IMR-90 (cell line): ENCODE measurements around the gene SORL1. TPM values are rescaled to one million over a fixed set of nuclear protein-coding genes. Genes with fewer than 3 reads are reported as not detected.

ENCODE experiments used
- ATAC-seq: fragments of 200-7000 bp; cut with Tn5 transposase; 2 replicates; pipeline ENCODE4 v1.9.1; 2020; ENCODE audit warnings: low read depth, mild to moderate bottlenecking, moderate library complexity
- BruUV-seq: library from RNA; stranded (reverse); fragments of 400-500 nt; replicated peaks from 2 replicates; lab custom pipeline; 2021; lab: Mats Ljungman, UMichigan
- CTCF ChIA-PET: fragments of 300-600 bp; formaldehyde crosslinking; extraction: SDS; loops from one replicate; lab custom pipeline; 2021; ENCODE audit warnings: antibody characterized with exemption; lab: Yijun Ruan, JAX
- POLR2A ChIA-PET: fragments of 300-600 bp; sonication (Branson Sonifier 250); formaldehyde crosslinking; loops from one replicate; lab custom pipeline; 2022; ENCODE audit warnings: antibody characterized with exemption; ENCODE audit not compliant: unreplicated experiment; lab: Charles Lee
- DNase-seq: peaks from one replicate; pipeline ENCODE4 v3.0.0; 2013
- H2AFZ ChIP-seq: replicated peaks from 2 replicates; pipeline ENCODE3; 2013; ENCODE audit warnings: low read length, mild to moderate bottlenecking; ENCODE audit not compliant: poor library complexity
- H2AK5ac ChIP-seq: 2 replicates; pipeline ENCODE4 v1.6.1; 2013; ENCODE audit warnings: low read depth, low read length, inconsistent platforms
- H2AK9ac ChIP-seq: replicated peaks from 2 replicates; pipeline ENCODE3; 2013; ENCODE audit warnings: mild to moderate bottlenecking, low read depth, low read length, moderate library complexity; ENCODE audit not compliant: poor library complexity
- H2BK120ac ChIP-seq: 2 replicates; pipeline ENCODE4 v1.6.1; 2013; ENCODE audit warnings: low read depth, low read length, inconsistent platforms
- H2BK15ac ChIP-seq: 3 replicates; pipeline ENCODE4 v1.6.1; 2013; ENCODE audit warnings: low read depth, low read length, inconsistent platforms
- H2BK20ac ChIP-seq: 2 replicates; pipeline ENCODE4 v1.6.1; 2013; ENCODE audit warnings: low read depth, mild to moderate bottlenecking, inconsistent platforms, low read length, moderate library complexity
- H2BK5ac ChIP-seq: 2 replicates; pipeline ENCODE4 v1.6.1; 2013; ENCODE audit warnings: mild to moderate bottlenecking, low read depth, low read length, inconsistent platforms; ENCODE audit not compliant: poor library complexity, severe bottlenecking
- H3K14ac ChIP-seq: replicated peaks from 2 replicates; pipeline ENCODE4 v1.6.1; 2013; ENCODE audit warnings: low read depth, low read length, inconsistent platforms
- H3K18ac ChIP-seq: 2 replicates; pipeline ENCODE4 v1.6.1; 2013; ENCODE audit warnings: low read depth, low read length, control low read depth
- H3K23ac ChIP-seq: 2 replicates; pipeline ENCODE4 v1.6.1; 2013; ENCODE audit warnings: low read depth, low read length, inconsistent platforms
- H3K27ac ChIP-seq: 2 replicates; pipeline ENCODE4 v1.5.1; 2013; ENCODE audit warnings: mild to moderate bottlenecking, control low read depth, low read length; ENCODE audit not compliant: insufficient read depth
- H3K27me3 ChIP-seq: 2 replicates; pipeline ENCODE4 v1.6.1; 2013; ENCODE audit warnings: low read length; ENCODE audit not compliant: control insufficient read depth, insufficient read depth
- H3K36me3 ChIP-seq: 2 replicates; pipeline ENCODE4 v1.6.1; 2013; ENCODE audit warnings: low read length, mixed read lengths; ENCODE audit not compliant: control insufficient read depth, insufficient read depth
- H3K4ac ChIP-seq: 2 replicates; pipeline ENCODE4 v1.6.1; 2013; ENCODE audit warnings: low read depth, low read length, inconsistent platforms
- H3K4me1 ChIP-seq: 2 replicates; pipeline ENCODE4 v1.6.1; 2013; ENCODE audit warnings: low read length, mixed read lengths; ENCODE audit not compliant: control insufficient read depth, insufficient read depth
- H3K4me2 ChIP-seq: 2 replicates; pipeline ENCODE4 v1.6.1; 2013; ENCODE audit warnings: low read depth, mild to moderate bottlenecking, control low read depth, low read length, moderate library complexity
- H3K4me3 ChIP-seq: 2 replicates; pipeline ENCODE4 v1.5.1; 2013; ENCODE audit warnings: low read depth, mild to moderate bottlenecking, control low read depth, low read length, moderate library complexity; ENCODE audit not compliant: insufficient read depth
- H3K56ac ChIP-seq: 2 replicates; pipeline ENCODE4 v1.6.1; 2013; ENCODE audit warnings: low read length, inconsistent platforms; ENCODE audit not compliant: insufficient read depth; ENCODE audit errors: extremely low read depth
- H3K79me1 ChIP-seq, 2 experiments: 2 replicates each; pipeline ENCODE4 v1.6.1; 2013; ENCODE audit warnings: low read length in 2 of 2, inconsistent platforms in 1 of 2, low read depth in 1 of 2
- H3K9ac ChIP-seq: 2 replicates; pipeline ENCODE4 v1.6.1; 2013; ENCODE audit warnings: low read depth, low read length, control low read depth
- H3K9me1 ChIP-seq: 2 replicates; pipeline ENCODE4 v1.6.1; 2013; ENCODE audit warnings: low read length, inconsistent platforms; ENCODE audit not compliant: insufficient read depth
- H3K9me3 ChIP-seq: 2 replicates; pipeline ENCODE4 v1.6.1; 2013; ENCODE audit warnings: low read length; ENCODE audit not compliant: control insufficient read depth, insufficient read depth
- H4K20me1 ChIP-seq: 2 replicates; pipeline ENCODE4 v1.6.1; 2013; ENCODE audit warnings: low read length, inconsistent platforms; ENCODE audit not compliant: insufficient read depth
- H4K5ac ChIP-seq: 2 replicates; pipeline ENCODE4 v1.6.1; 2013; ENCODE audit warnings: mild to moderate bottlenecking, low read depth, low read length, control low read depth
- H4K8ac ChIP-seq, 2 experiments: 2 replicates each; pipeline ENCODE4 v1.6.1; 2013; ENCODE audit warnings: low read depth in 2 of 2, low read length in 2 of 2, control low read depth in 1 of 2, inconsistent platforms in 1 of 2
- H4K91ac ChIP-seq: 2 replicates; pipeline ENCODE4 v1.6.1; 2013; ENCODE audit warnings: low read depth, low read length, inconsistent platforms; ENCODE audit not compliant: insufficient read depth
- MAFK ChIP-seq: IDR thresholded peaks from 2 replicates; pipeline ENCODE4 v1.6.1; 2012; ENCODE audit warnings: low read depth, low read length, improper control_type of control experiment
- WGBS, 2 experiments: methylation state at CpG; one replicate each; pipeline versions ENCODE4 v1.1.5 to v1.1.7; 2013; ENCODE audit warnings: missing lambda C conversion rate in 2 of 2; ENCODE audit not compliant: insufficient read length in 1 of 2; ENCODE audit errors: extremely low coverage in 2 of 2; 5-methylcytosine and 5-hydroxymethylcytosine counted together
- dilution Hi-C: fragments of 300-500 bp; cut with HindIII; formaldehyde crosslinking; loops from one replicate; pipeline ENCODE4 v1.14.3; 2018; ENCODE audit warnings: low sequenced_read_pairs; ENCODE audit not compliant: unreplicated experiment
- in situ Hi-C: fragments of 300-500 bp; cut with MboI; formaldehyde crosslinking; loops from 3 replicates; pipeline ENCODE4 v1.14.3; 2019; ENCODE audit warnings: low sequenced_read_pairs, inconsistent platforms, mixed read lengths
- intact Hi-C: fragments of 100-400 bp; cut with micrococcal nuclease; formaldehyde crosslinking; loops from 2 replicates; pipeline ENCODE4 v1.10.0; 2022
- polyA plus RNA-seq, 3 experiments: library from polyadenylated mRNA; depleted of rRNA; stranded (reverse); fragments of >200 nt; gene quantifications; 2 replicates each; pipeline ENCODE4 v1.2.3, GENCODE V29; 2012; ENCODE audit warnings: low replicate concordance in 1 of 3
- total RNA-seq: library from RNA; depleted of rRNA; stranded (reverse); fragments of >200 nt; gene quantifications from 2 replicates; pipeline ENCODE4 v1.2.3, GENCODE V29; 2012

The SORL1 gene
- total and polyA plus RNA-seq, 2 of the 4 experiments (the other 2 are of a cell fraction), result 1.0 to 2.0 TPM

- Histone ChIP-seq H3K18ac (no peak overlapping the region), H2BK120ac (no peak overlapping the region), H3K9ac (no peak overlapping the region), H3K14ac (no peak overlapping the region), H4K20me1 (no peaks in the 10 kb centered on the region), H4K8ac (no peak overlapping the region), H2BK20ac (no peak overlapping the region), H2BK15ac (no peak overlapping the region), H4K91ac (no peak overlapping the region), H3K27me3 (no peaks in the 10 kb centered on the region), H2BK5ac (no peak overlapping the region), H3K4ac (no peak overlapping the region), H3K56ac (no peak overlapping the region), H3K9me3 (no peaks in the 10 kb centered on the region), H3K9me1 (peaks cover 3% of the 10 kb centered on the region), H3K4me1 (peaks cover 2% of the 10 kb centered on the region; the same call in 1 of the 2 replicates), H3K79me1 (no peaks in the 10 kb centered on the region), H3K4me2 (no peak overlapping the region), H2AK9ac (no peak overlapping the region), H3K23ac (no peak overlapping the region), H3K4me3 (no peak overlapping the region), H2AFZ (no peak overlapping the region), H2AK5ac (no peak overlapping the region), H4K5ac (no peak overlapping the region), H3K36me3 (no peaks in the 10 kb centered on the region), H3K27ac (no peak overlapping the region)
- BruUV-seq, result no TSS peak
- dilution Hi-C loops (no loop called here), intact Hi-C loops (no loop called here), in situ Hi-C loops (no loop called here)
- DNase-seq (no peak), ATAC-seq (no peak)
- ChIA-PET CTCF (no interaction called here), POLR2A (no interaction called here)
- 100% methylated on average over 2 of the region's 6 CpGs; no CpG with 5 or more reads in 1 of the 2 experiments for WGBS, 2 experiments
- no peak for TF ChIP-seq MAFK
Measured at GRCh38 chr11:121610706-121611105, 158.6 kb downstream of the SORL1 start.
